Measurements from ENCODE around the gene TPRN. TPM values are rescaled to one million over a fixed set of nuclear protein-coding genes. Genes with fewer than 3 reads are reported as not detected.

The TPRN gene
- total and polyA plus RNA-seq, 12 donors: 10.2 to 31.5 (median 20.4) TPM

DNA sequence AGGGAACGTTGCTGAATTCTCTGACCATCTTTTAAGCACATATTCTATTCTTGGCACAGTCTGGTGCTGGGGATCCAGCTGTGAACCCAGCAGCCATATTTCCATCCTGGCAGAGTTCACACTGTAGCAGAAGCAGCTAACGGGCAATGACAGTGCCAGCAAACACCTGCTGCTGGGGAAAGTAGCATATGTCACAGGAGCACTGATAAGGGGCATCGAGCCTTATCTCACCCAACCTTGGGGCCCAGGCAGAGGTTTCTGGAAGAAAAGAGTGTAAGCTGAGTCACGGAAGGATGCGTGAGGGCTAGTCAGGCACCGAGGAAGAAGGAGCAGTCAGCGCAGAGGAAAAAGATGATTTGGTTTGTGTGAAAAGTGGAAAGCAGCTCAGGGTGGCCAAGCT, 6.1 kb upstream of the TPRN start:
- H3K4me1 ChIP-seq: peaks cover 20 to 52% (median 48%) of the 10 kb centered on the region in 9 donors

DNA sequence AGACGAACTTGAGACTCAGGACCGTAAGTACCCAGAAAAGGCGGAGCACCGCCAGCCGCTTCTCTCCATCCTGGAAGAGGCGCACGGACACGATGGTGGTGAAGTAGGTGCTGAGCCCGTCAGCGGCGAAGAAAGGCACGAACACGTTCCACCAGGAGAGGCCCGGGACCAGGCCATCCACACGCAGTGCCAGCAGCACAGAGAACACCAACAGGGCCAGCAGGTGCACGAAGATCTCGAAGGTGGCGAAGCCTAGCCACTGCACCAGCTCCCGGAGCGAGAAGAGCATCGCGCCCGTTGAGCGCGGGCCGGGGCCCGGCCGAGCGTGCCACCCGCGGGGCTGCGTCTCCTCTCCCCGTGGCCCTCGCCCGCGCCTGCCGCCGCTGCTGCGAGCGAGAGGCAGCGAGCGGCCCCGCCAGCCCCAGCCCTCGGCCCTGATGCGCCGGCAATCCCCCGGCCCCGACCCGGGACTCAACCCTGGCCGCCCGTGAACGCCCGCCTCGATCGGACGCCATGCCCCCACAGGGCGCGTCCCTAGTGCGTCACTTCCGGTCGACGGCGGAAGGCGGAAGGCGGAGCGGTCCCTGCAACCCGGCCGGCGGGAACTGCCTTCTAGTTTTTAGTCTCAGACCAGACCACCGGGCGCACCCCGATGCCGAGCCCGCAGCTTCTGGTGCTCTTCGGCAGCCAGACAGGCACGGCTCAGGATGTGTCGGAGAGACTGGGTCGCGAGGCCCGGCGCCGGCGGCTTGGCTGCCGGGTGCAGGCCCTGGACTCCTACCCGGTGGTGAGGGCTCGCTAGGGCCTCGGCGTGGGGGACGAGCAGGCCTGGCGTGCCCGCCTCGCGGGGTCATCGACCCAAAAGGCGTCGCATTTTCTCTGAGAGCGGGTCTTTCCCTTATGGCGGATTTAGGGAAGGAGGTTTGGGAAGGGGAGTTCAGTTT, 4.9 kb upstream of the TPRN start, which contains the start of the genes NDOR1 and TMEM203:
Gene NDOR1 (plus strand): TSS at position 575 of the 944 bp plus-strand sequence. CDS start 78 bp downstream, at position 653.
Gene TMEM203 (minus strand): TSS at position 523 of the 944 bp plus-strand sequence. CDS start 234 bp downstream, at position 289.
- peak within 1 kb of the TSS; percentile 31 to 96 (median 86) for H3K4me3 ChIP-seq
- peaks cover 20 to 58% (median 54%) of the 10 kb centered on the region in 9 donors for H3K4me1 ChIP-seq
- H3K9me3 ChIP-seq: no peaks in the 10 kb centered on the region
- TF ChIP-seq, protein P1, sequence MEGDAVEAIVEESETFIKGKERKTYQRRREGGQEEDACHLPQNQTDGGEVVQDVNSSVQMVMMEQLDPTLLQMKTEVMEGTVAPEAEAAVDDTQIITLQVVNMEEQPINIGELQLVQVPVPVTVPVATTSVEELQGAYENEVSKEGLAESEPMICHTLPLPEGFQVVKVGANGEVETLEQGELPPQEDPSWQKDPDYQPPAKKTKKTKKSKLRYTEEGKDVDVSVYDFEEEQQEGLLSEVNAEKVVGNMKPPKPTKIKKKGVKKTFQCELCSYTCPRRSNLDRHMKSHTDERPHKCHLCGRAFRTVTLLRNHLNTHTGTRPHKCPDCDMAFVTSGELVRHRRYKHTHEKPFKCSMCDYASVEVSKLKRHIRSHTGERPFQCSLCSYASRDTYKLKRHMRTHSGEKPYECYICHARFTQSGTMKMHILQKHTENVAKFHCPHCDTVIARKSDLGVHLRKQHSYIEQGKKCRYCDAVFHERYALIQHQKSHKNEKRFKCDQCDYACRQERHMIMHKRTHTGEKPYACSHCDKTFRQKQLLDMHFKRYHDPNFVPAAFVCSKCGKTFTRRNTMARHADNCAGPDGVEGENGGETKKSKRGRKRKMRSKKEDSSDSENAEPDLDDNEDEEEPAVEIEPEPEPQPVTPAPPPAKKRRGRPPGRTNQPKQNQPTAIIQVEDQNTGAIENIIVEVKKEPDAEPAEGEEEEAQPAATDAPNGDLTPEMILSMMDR (IDR thresholded peaks at IDR 0.05): no peak
- H3K36me3 ChIP-seq: peaks cover 0 to 23% (median 0%) of the 10 kb centered on the region in 9 donors
- H3K27me3 ChIP-seq: no peaks in the 10 kb centered on the region
- WGBS, 2 donors: 0% methylated on average over 76 to 98 of the region's 98 CpGs
- intact Hi-C loops (cut with DNase I): loop anchor here in 1 of 10 donors (1.0 kb wide), 1 partner anchor 17 kb away; the partner anchor contains the start of genes ANAPC2 and SSNA1
- peak within 1 kb of the TSS in 9 of 10 donors; percentile 75 to 94 (median 89) for H3K27ac ChIP-seq
- ATAC-seq: peak; percentile 58 to 74 (median 66)
- DNase-seq: peak; percentile 94

More for the DNA sequence above, 6.1 kb upstream of the TPRN start:
- Histone ChIP-seq H3K27me3 (no peaks in the 10 kb centered on the region), H3K9me3 (no peaks in the 10 kb centered on the region), H3K27ac (no peak overlapping the region), H3K4me3 (peak overlapping the region in 7 of 10 donors; percentile 75 to 96 (median 87)), H3K36me3 (peaks cover 0 to 26% (median 0%) of the 10 kb centered on the region in 9 donors)
- intact Hi-C loops (cut with DNase I): no loop called here
- WGBS, 2 donors: 70 to 73% methylated on average over 7 of the region's 7 CpGs
- DNase-seq: no peak
- TF ChIP-seq, protein P1 (IDR thresholded peaks at IDR 0.05): no peak
- ATAC-seq: no peak

DNA sequence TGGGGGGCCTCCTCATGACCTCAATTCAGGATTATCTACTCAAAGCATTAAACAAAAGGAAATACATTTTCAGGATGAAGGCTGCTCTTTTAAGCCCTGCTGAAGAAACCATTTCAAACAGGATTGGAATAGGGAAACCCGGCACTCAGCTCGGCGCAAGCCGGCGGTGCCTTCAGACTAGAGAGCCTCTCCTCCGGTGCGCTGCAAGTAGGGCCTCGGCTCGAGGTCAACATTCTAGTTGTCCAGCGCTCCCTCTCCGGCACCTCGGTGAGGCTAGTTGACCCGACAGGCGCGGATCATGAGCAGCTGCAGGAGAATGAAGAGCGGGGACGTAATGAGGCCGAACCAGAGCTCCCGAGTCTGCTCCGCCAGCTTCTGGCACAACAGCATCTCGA, 4.2 kb upstream of the TPRN start:
- Histone ChIP-seq H3K27ac (peak overlapping the region in 8 of 10 donors; percentile 75 to 94 (median 89)), H3K36me3 (peaks cover 0 to 17% (median 0%) of the 10 kb centered on the region in 9 donors), H3K9me3 (no peaks in the 10 kb centered on the region), H3K4me1 (peaks cover 20 to 60% (median 55%) of the 10 kb centered on the region in 9 donors), H3K27me3 (no peaks in the 10 kb centered on the region), H3K4me3 (peak overlapping the region; percentile 31 to 96 (median 86))
- no peak for DNase-seq
- ATAC-seq: no peak
- TF ChIP-seq, protein P1 (IDR thresholded peaks at IDR 0.05): no peak
- intact Hi-C loops (cut with DNase I): loop anchor here in 1 of 10 donors (1.0 kb wide), 1 partner anchor 16 kb away; the partner anchor contains the start of genes ANAPC2 and SSNA1
- WGBS, 2 donors: 10 to 11% methylated on average over 21 of the region's 21 CpGs

DNA sequence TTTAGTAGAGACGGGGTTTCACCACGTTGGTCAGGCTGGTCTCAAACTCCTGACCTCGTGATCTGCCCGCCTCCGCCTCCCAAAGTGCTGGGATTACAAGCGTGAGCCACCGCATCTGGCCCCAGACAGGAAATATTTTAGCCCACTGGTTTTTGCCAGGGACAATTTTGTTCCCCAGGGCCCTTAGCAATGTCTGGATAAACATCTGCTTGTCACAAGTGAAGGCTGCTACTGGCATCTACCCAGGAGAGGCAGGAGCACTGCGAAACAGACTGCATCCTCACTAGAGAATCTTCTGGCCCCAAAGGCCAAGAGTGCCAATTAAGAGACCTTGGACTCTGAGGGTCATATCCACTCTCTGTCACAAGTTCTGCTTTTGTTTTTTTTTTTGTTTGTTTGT, 2.4 kb upstream of the TPRN start:
- WGBS, 2 donors: 72 to 74% methylated on average over 8 of the region's 8 CpGs
- Histone ChIP-seq H3K27me3 (no peaks in the 10 kb centered on the region), H3K36me3 (peaks cover 0 to 7% (median 0%) of the 10 kb centered on the region in 9 donors), H3K27ac (no peak overlapping the region), H3K4me1 (peaks cover 38 to 78% (median 72%) of the 10 kb centered on the region in 9 donors), H3K9me3 (no peaks in the 10 kb centered on the region), H3K4me3 (no peak overlapping the region)
- TF ChIP-seq, protein P1 (IDR thresholded peaks at IDR 0.05): no peak
- ATAC-seq: no peak
- intact Hi-C loops (cut with DNase I): no loop called here
- DNase-seq: no peak

All from heart right ventricle (tissue), 16 donors.